Activated CD8-positive, alpha-beta memory T cell treated with anti-CD3 and anti-CD28 coated beads for 1 hour (primary cell): ENCODE data around the gene NHEJ1.

Source experiments
- DNase-seq, 2 donors: peaks; one replicate each; pipeline ENCODE4 v3.0.0-alpha.2; 2020; ENCODE audit warnings: low read depth in 1 of 2; ENCODE audit errors: extremely low read depth in 1 of 2

NHEJ1 gene

GRCh38 chr2:219059725-219060682 is 100.6 kb downstream of the NHEJ1 start:
- DNase-seq: no peak

- no peak for DNase-seq
These were observed 101.3 kb downstream of the NHEJ1 start for GRCh38 chr2:219059375-219059724.

GRCh38 chr2:219058541-219059374 is 101.9 kb downstream of the NHEJ1 start:
- DNase-seq: no peak

GRCh38 chr2:219057709-219058540 is 102.7 kb downstream of the NHEJ1 start:
- DNase-seq: peak; percentile 34 to 67

- DNase-seq: no peak
These were observed 103.5 kb downstream of the NHEJ1 start for GRCh38 chr2:219056896-219057708.

- no peak for DNase-seq
These were observed 104.3 kb downstream of the NHEJ1 start for GRCh38 chr2:219056176-219056895.

- DNase-seq: no peak
These were observed 105.4 kb downstream of the NHEJ1 start for GRCh38 chr2:219054956-219055903.

GRCh38 chr2:219049282-219049681 is 111.3 kb downstream of the NHEJ1 start:
- no peak for DNase-seq

- DNase-seq: no peak
These were observed 114.6 kb downstream of the NHEJ1 start for GRCh38 chr2:219045937-219046550.

- DNase-seq: no peak
These were observed 117.9 kb downstream of the NHEJ1 start for GRCh38 chr2:219042750-219043149.

GRCh38 chr2:219042157-219042556 is 118.5 kb downstream of the NHEJ1 start:
- no peak for DNase-seq

- no peak for DNase-seq
These were observed 119.4 kb downstream of the NHEJ1 start, which contains the start of gene CFAP65 for GRCh38 chr2:219041252-219041651. Gene CFAP65 (minus strand): TSS chr2:219041516. CDS start chr2:219039048, 2,468 bp downstream.

- no peak for DNase-seq
These were observed 122.0 kb downstream of the NHEJ1 start for GRCh38 chr2:219038600-219038999.

GRCh38 chr2:219037783-219038499 is 122.7 kb downstream of the NHEJ1 start:
- no peak for DNase-seq

GRCh38 chr2:219035942-219036341 is 124.7 kb downstream of the NHEJ1 start:
- DNase-seq: no peak

- DNase-seq: no peak
These were observed 125.8 kb downstream of the NHEJ1 start for GRCh38 chr2:219034823-219035222.
